HFFc6 (cell line): ENCODE results near the gene SNTN. TPM values are rescaled to one million over a fixed set of nuclear protein-coding genes. Genes with fewer than 3 reads are reported as not detected.

Experiments used
- DNase-seq: peaks from one replicate; pipeline ENCODE4 v3.0.0-alpha.2; 2018
- H3K27ac Mint-ChIP-seq: 2 replicates; pipeline ENCODE4 v1.8.0; 2020; ENCODE audit warnings: mild to moderate bottlenecking, mixed read lengths
- H3K27me3 Mint-ChIP-seq: 2 replicates; pipeline ENCODE4 v1.8.0; 2021; ENCODE audit warnings: mild to moderate bottlenecking, moderate library complexity, mixed read lengths; ENCODE audit not compliant: insufficient read depth
- H3K36me3 Mint-ChIP-seq: 2 replicates; pipeline ENCODE4 v1.8.0; 2021; ENCODE audit warnings: low read depth, mixed read lengths
- H3K4me1 Mint-ChIP-seq: 2 replicates; pipeline ENCODE4 v1.8.0; 2020; ENCODE audit warnings: low read depth, mixed read lengths
- H3K4me3 Mint-ChIP-seq: 2 replicates; pipeline ENCODE4 v1.8.0; 2020; ENCODE audit warnings: mild to moderate bottlenecking, moderate library complexity, mixed read lengths
- H3K9me3 Mint-ChIP-seq: 2 replicates; pipeline ENCODE4 v1.8.0; 2020; ENCODE audit warnings: mild to moderate bottlenecking, mixed read lengths
- total RNA-seq, 6 experiments: library from RNA; stranded (reverse); fragmentation: NEBNext Ultra II Directional; extraction: Animal tissue kit (Norgen Biotek cat#: 25700); gene quantifications; 2 replicates in 1 of 6; 3 replicates in 5 of 6; pipeline ENCODE4 v1.2.3, GENCODE V29; 2021
- TF ChIP-seq, protein P1 (sequence below): fragments of 200-600 bp; sonication (generic); IDR thresholded peaks from 2 replicates; pipeline ENCODE4 v1.5.0; 2021; ENCODE audit warnings: antibody characterized with exemption, mild to moderate bottlenecking

SNTN gene
- total RNA-seq, 6 experiments from 2014 or later = not detected

DNA sequence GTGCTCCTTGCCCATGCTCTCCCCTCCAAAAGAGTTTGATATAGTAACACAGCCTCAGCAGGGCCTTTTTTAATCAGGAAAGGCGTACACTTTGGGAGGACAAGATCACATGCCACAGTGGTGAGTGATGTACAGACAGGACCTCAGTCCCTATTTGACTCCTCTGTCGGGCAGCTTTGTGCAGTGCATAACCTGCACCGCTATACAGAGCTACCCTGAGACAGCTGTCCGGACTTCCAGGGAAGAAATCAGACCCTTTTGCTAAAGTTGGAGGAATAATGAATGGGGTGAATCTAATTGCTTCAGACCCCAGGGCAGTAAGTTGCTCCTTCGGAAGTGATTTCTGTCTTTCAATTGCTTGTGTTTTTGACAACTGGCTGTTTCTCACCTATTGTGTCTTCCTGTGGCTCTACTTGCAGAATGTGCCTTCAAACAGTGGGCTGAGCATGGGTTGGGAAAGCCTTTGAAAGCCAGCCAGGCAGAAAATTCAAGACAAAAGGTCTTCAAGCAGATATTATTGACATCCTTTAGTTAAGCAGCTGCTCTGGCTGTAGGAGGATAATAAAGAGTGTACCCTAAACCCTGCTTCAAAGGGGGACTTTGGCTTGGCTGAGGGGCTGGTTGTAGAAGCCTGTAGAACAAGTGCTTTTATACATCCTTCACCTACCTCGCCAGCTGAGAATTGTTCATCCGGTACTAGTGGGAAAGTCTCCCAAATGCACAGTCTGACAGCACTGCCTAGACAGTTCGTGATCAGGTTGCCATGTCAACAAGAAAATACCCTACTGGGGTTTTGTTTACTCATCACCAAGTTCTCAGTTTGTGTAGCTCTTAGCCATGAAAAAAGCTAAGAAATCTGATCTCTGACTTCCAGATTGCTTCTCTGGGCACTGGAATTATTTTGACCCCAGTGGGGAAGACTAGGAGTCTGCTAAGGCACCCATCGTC is 35.1 kb downstream of the SNTN start:
- H3K27me3 Mint-ChIP-seq = peaks cover 12% of the 10 kb centered on the region
- H3K4me1 Mint-ChIP-seq = no peaks in the 10 kb centered on the region; the same call in 1 of the 2 replicates
- peaks cover 4% of the 10 kb centered on the region; the same call in 1 of the 2 replicates for H3K9me3 Mint-ChIP-seq
- no peak overlapping the region for H3K4me3 Mint-ChIP-seq
- H3K27ac Mint-ChIP-seq = no peak overlapping the region
- TF ChIP-seq, protein P1, sequence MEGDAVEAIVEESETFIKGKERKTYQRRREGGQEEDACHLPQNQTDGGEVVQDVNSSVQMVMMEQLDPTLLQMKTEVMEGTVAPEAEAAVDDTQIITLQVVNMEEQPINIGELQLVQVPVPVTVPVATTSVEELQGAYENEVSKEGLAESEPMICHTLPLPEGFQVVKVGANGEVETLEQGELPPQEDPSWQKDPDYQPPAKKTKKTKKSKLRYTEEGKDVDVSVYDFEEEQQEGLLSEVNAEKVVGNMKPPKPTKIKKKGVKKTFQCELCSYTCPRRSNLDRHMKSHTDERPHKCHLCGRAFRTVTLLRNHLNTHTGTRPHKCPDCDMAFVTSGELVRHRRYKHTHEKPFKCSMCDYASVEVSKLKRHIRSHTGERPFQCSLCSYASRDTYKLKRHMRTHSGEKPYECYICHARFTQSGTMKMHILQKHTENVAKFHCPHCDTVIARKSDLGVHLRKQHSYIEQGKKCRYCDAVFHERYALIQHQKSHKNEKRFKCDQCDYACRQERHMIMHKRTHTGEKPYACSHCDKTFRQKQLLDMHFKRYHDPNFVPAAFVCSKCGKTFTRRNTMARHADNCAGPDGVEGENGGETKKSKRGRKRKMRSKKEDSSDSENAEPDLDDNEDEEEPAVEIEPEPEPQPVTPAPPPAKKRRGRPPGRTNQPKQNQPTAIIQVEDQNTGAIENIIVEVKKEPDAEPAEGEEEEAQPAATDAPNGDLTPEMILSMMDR = no peak
- no peaks in the 10 kb centered on the region for H3K36me3 Mint-ChIP-seq
- no peak for DNase-seq

DNA sequence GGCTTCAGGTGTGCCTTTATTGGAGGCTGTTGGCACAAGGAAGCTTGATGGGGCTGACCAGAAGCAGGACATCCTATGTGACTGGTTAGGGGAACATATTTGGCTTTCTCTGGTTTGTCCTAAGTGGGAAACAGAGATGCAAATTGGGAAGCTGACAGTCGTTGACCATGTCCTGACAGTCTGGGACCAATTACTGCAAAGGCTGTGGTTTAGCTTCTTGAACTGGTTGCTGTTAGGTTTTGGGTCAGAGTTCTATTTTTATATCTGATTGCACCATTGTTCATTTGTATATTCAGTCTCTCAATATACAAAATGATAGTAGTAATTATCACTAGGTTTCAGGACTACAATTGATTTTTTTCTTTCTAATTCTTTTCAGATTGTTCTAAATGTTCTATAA is 36.8 kb downstream of the SNTN start:
- Mint-ChIP-seq H3K9me3 (peaks cover 4% of the 10 kb centered on the region; the same call in 1 of the 2 replicates), H3K4me1 (no peaks in the 10 kb centered on the region; the same call in 1 of the 2 replicates), H3K4me3 (no peak overlapping the region), H3K27ac (no peak overlapping the region), H3K36me3 (no peaks in the 10 kb centered on the region), H3K27me3 (peaks cover 9% of the 10 kb centered on the region)
- no peak for DNase-seq
- TF ChIP-seq, protein P1 = no peak

DNA sequence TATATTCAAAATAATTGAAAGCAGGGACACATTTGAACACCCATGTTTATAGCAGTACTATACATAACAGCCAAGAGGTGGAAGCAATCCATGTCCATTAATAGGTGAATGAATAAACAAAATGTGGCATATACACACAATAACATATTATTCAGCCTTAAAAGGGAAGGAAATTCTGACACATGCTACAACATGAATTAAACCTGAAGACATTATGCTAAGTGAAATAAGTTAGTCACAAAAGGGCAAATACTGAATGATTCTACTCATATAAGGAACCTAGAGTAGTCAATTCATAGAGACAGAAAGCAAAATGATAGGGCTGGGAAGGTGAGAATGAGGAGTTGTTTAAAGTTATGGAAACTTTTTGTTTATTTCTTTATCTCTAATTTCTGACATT is 40.9 kb downstream of the SNTN start:
- Mint-ChIP-seq H3K36me3 (no peaks in the 10 kb centered on the region), H3K27ac (no peak overlapping the region), H3K27me3 (peaks cover 16% of the 10 kb centered on the region), H3K4me3 (no peak overlapping the region), H3K9me3 (peaks cover 4% of the 10 kb centered on the region; the same call in 1 of the 2 replicates), H3K4me1 (no peaks in the 10 kb centered on the region)
- TF ChIP-seq, protein P1 = no peak
- DNase-seq = no peak

DNA sequence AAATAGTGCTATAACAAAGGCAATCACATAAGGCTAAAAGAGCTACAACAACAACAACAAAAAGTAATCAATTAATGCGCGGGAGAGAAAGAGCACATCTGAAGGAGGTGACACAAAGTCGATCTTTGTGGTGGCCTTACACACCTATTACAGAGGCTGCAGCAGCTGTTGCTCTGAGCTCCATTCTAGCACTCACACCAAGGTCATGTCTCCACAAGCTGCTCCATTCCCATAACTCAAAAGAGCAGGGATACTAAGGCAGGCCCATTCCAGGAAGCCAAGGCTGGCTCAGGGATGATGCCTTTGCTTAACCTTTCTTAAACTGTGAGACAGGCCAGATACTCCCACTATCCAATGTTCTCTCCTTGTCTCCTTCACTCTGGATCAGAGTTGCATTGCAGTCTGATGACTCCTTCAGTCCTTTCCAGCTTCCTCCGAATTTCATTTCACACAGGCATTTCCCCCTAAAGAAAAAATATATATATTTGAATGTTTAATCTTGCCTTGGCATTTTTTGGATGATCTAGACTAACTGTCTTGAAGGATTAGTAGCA is 52.7 kb downstream of the SNTN start:
- TF ChIP-seq, protein P1 = no peak
- Mint-ChIP-seq H3K27ac (no peak overlapping the region), H3K36me3 (no peaks in the 10 kb centered on the region), H3K4me1 (peaks cover 32% of the 10 kb centered on the region), H3K4me3 (no peak overlapping the region), H3K27me3 (no peaks in the 10 kb centered on the region; the same call in 1 of the 2 replicates), H3K9me3 (no peaks in the 10 kb centered on the region)
- peak; percentile 6 for DNase-seq

DNA sequence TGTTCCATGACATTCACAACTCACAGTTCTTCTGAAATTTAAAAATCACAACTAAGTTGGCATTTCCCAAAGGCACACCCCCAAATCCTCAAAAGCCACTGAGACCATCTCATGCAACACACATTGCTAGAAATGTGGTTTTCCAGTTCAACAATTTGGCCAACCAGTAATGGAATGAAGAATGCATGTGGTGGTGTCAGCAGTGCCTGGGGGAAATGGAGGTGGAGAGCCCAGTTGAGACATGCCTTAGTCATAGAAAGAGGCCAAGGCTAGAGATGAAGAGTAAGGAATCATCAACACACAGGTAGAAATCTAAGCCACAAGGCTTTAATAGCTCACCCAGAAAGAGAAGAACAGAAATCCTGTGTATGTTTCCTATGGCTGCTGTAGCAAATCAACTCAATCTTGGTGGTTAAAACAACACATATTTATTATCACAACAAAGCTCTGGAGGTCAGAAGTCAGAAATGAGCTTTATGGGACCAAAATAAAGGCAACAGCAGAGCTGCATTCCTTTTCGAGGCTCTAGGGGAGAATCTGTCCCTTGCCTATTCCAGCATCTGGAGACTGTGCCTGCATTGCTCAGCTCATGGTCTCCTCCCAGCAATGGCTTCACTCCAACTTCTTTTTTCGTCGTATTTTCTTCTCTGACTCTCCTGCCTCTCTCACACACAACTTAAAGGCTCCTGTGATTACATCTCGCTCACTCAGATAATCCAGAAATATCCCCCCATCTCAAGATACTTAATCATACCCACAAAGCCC is 54.0 kb downstream of the SNTN start:
- no peak overlapping the region for H3K4me3 Mint-ChIP-seq
- H3K4me1 Mint-ChIP-seq = peaks cover 32% of the 10 kb centered on the region
- no peaks in the 10 kb centered on the region for H3K9me3 Mint-ChIP-seq
- H3K27me3 Mint-ChIP-seq = no peaks in the 10 kb centered on the region; the same call in none of the 2 replicates
- TF ChIP-seq, protein P1 = no peak
- H3K36me3 Mint-ChIP-seq = no peaks in the 10 kb centered on the region
- peak; percentile 26 for DNase-seq
- H3K27ac Mint-ChIP-seq = no peak overlapping the region
